ENCODE results near the gene CBLB.

- TF ChIP-seq CTCF (IDR thresholded peaks at IDR 0.05) = no peak
- TF ChIP-seq POLR2A (IDR thresholded peaks at IDR 0.05) = no peak
- no peak for TF ChIP-seq EP300 (IDR thresholded peaks at IDR 0.05)
Observed at GRCh38 chr3:105883798-105884377, 15.1 kb upstream of the CBLB start.

All from tibial nerve (tissue), 4 donors.